ENCODE measurements around the gene TMEM14A.
"Not testable (repeated sequence)": the region's sequence is repeated elsewhere in the genome, so short reads cannot be mapped to it uniquely, and the experiment has no call there.

Gene TMEM14A

GRCh38 chr6:52657870-52658269, 13.0 kb upstream of the TMEM14A start:
- DNase-seq (ENCODE audit: low spot score), result no peak

DNA sequence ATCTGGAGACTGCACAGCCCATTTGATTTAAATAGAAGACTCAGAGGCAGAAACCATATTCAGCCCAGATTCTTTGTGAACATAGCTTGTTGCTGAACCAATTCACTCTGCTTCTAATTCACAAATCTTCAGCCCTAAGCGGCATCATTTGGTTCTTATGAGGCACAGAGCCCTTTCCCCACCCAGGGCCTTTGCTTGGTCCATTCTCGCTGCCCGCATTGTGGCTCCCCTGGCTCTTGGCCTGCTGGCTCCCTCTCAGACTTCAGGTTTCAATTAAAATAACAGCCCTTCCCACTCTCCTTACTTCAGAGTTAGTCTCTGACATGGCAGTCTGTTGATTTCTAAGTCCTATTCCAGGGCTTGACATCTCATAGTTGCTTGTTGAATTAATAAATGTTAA, 9.4 kb upstream of the TMEM14A start:
- DNase-seq (ENCODE audit: low spot score), result no peak

- no peak for DNase-seq (ENCODE audit: low spot score)
These were observed 8.9 kb upstream of the TMEM14A start for GRCh38 chr6:52662031-52662430.

GRCh38 chr6:52663120-52663935, 7.6 kb upstream of the TMEM14A start:
- peak; percentile 71 for DNase-seq (ENCODE audit: low spot score)

- no peak for DNase-seq (ENCODE audit: low spot score)
These were observed 7.1 kb upstream of the TMEM14A start for GRCh38 chr6:52663936-52664185.

DNA sequence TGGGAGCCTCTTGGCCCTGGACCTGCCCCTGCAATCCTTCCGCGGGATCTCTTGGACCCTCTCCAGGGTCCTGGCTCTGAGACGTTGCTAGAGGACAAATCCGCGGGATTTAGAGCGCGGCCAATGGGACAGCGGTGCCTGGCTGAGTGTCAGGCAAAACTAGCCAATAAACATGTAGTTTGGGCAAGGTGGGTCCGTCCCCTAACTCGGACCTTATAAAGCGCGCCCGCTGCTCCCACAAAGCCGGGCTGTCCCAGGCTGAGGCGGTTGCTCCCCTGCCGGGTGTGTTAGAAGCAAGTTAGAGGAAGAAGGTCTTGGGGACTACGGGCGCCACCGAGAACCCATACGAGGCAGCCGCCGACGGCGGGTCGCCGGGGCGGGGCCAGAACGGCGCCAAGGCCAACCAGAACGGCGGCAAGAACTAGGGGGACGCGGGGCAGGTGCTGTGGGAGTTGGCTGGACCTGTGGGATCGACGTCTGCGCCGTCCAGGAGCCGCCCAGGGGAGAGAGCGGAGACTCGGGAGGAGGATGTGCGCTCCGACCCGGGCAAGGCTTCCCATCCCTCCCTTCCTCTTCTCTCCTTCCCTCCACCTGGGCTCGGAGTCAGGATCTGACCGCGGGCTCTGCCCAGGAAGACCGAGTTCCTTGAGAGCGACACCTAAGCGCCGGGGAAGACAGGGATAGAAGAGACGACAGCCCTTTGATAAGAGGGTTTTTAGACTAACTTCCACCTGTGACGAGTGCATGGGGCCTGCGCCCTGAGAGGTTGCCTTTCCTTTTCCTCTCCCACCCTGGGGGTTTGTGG, 6.5 kb upstream of the TMEM14A start:
- peak; percentile 98 for DNase-seq (ENCODE audit: low spot score)

GRCh38 chr6:52664991-52665686, 5.8 kb upstream of the TMEM14A start:
- no peak for DNase-seq (ENCODE audit: low spot score)

GRCh38 chr6:52666071-52666470, 4.8 kb upstream of the TMEM14A start:
- no peak for DNase-seq (ENCODE audit: low spot score)

DNA sequence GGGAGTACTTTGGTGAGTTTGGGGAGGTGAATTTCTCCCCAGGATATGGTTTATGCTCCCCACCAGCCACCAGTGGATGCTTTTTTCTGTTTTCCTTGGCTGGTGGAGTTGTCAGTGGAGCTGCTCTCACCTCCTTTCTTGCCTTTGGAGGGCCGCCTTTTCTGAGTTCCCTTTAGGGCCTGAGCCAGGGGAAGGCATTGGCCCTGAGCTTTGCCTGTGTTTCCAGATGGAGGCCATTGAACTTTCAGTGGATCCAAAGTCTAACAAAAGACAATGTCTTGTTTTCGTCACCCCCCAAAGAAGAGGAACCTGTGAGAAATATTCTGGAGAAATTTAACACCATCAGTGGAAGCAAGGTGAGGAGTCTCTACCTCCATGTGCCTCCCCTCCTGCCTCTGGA, 4.4 kb upstream of the TMEM14A start:
- DNase-seq (ENCODE audit: low spot score), result no peak

- no peak for DNase-seq (ENCODE audit: low spot score)
These were observed 3.3 kb upstream of the TMEM14A start for GRCh38 chr6:52667572-52667971.

DNA sequence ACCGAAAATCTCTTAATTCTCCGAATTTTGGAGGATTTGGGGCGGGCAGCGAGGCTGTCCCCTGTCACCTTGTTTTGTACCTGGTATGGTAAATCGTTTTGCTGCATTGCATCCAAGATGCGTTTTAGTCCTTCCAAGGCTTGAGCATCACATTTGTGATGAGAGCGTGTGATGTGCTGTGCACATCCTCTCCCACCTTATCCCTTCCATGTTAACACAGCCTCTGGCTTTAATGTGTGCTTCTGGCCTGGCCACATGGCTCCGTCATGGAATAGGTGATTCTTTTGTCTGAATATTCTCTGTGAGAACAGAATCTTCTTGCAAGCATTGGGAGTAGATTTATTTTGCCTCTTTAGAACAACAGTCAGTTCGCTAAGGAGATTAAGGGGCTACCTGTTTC, 763 bp downstream of the TMEM14A start:
- no peak for DNase-seq (ENCODE audit: low spot score)

DNA sequence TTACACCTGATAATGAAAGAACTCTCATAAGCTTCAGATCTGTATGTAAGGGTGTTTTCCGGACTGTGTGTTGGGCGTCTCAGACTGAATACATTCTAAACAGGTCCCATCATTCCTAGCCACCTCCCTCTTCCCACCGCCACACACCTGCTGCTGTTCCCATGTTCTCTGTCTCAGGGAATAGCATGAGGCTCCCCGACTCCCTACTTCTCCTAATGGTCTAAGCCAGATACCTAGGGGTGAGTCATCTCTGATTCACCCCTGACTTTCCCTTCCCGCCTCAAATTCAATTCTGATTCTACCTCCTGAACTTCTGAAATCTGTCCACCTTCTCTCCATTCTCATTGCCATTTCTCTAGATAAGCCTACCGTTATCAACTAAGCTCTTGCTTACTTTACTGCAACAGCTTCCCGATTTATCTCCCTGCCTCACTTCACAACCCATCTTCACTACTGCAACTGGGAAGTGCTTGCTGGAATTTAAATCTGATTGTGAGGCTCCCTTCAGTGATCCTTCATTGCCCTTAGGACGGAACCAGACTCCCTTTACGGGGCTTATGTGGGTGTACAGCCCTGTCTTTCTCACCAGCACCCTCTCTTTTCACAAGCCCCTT, 1.6 kb downstream of the TMEM14A start:
- DNase-seq (ENCODE audit: low spot score), result no peak

DNA sequence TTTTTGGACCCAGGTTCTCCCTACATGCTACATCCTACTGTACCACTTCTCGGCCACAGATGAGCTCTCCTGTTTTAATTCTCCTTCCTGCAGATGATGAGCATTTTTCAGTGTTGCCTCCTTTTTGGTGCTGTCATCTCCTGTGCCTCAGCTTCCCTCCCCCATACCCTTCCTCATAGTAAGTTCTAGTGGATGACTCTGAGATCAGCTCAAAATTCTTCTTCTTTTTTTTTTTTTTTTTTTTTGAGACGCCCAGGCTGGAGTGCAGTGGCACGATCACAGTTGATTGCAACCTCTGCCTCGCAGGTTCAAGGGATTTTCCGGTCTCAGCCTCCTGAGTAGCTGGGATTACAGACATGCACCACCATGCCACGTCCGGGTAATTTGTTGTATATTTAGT, 3.8 kb downstream of the TMEM14A start:
- DNase-seq (ENCODE audit: low spot score), result no peak

DNA sequence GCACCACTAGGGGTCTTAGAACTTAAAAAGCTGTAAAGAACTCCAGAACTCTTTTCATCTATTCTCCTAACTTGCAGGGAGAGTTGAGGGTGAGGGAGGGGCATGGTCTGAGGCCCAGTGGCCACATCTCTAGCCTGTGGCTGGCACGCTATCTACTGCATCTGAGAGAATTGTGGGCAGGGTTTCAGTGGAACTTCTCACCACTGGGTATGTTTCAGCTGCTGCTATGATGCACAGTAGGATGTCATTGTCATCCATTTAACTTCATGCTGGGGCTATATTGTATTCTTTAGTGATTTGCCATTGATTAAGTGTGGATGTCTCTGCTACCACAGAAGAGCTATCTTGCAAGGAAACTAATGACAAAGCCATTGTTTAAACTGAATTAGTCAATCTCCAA, 4.5 kb downstream of the TMEM14A start:
- no peak for DNase-seq (ENCODE audit: low spot score)

DNA sequence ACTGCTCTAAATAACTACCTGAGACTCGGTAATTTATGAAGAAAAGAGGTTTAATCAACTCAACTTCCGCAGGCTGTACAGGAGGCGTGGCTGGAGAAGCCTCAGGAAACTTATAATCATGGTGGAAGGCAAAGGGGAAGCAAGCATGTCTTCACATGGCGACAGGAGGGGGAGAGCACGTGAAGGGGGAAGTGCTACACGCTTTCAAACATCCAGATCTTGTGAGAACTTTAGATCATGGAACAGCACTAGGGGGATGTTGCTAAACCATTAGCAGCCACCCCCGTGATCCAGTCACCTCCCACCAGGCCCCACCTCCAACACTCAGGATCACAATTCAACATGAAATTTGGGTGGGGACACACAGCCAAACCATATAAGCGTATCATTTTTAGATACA, 5.7 kb downstream of the TMEM14A start:
- not testable (repeated sequence) for DNase-seq (ENCODE audit: low spot score)

DNA sequence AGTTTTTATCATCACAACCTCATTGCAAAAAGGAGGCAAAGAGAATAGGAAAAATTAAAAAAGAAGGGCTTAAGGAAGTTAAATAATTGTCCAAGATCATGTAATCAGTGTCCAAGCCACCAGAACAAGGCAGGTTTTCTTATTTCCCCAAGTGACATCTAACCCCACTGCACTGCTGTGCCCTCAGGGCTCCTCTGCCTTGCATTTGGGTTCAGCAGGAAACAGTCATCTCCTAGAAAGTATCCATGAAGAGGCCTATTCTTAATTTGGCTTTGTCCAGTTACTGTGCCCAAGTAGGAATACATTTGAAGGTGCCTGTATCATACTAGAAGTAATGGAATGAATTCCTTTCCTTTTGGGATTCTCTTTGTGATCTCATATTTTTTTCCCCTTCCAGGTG, 10.5 kb downstream of the TMEM14A start:
- DNase-seq (ENCODE audit: low spot score), result no peak

GRCh38 chr6:52686878-52687699, 16.2 kb downstream of the TMEM14A start:
- DNase-seq (ENCODE audit: low spot score), result no peak

GRCh38 chr6:52689857-52690256, 18.9 kb downstream of the TMEM14A start:
- DNase-seq (ENCODE audit: low spot score), result no peak

DNA sequence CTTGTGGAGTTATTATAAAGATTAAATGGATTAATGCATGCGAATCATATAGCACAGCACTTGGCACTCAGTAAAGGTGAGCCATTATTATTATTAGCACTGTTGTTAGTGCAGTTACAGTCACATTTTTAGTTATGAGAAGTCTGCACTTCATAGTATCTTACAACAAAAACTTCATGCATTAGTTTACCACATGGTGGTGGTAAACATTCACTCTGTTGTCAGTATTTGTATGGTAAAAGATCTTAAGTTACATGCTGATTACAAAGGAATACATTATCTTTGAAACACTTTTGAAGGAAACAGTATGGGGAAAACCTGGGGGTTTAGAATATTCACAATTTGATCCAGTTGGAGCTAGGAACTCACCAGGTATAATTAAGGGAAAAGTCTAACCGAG, 20.8 kb downstream of the TMEM14A start:
- peak; percentile 24 for DNase-seq (ENCODE audit: low spot score)

- DNase-seq (ENCODE audit: low spot score), result no peak
These were observed 22.9 kb downstream of the TMEM14A start for GRCh38 chr6:52693773-52694172.

- DNase-seq (ENCODE audit: low spot score), result no peak
These were observed 23.5 kb downstream of the TMEM14A start for GRCh38 chr6:52694404-52694803.

GRCh38 chr6:52696418-52696817, 25.5 kb downstream of the TMEM14A start:
- DNase-seq (ENCODE audit: low spot score), result no peak

Data from AG08395 (cell line).